ENCODE results near the gene GJC3. TPM values are rescaled to one million over a fixed set of nuclear protein-coding genes. Genes with fewer than 3 reads are reported as not detected.
"Not testable (repeated sequence)": the region's sequence is repeated elsewhere in the genome, so short reads cannot be mapped to it uniquely, and the experiment has no call there.

The GJC3 gene
- total and polyA plus RNA-seq, 2 experiments from 2014 or later = not detected

DNA sequence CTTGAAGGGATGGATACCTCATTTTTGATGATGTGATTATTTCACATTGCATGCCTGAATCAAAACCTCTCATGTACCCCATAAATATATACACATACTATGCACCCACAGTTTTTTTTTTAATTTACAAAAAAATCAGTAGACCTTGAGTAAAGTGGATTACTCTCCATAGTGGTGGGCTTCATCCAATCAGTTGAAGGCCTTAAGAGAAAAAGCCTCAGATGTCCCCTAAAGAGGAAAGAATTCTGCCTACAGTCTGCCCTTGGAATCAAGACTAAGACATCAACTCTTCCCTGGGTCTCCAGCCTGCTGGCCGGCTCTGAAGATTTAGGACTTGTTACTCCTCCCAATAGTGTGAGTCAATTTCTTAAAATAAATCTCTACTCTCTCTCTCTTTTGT lies 45.3 kb upstream of the GJC3 start:
- H3K4me3 ChIP-seq = no peak overlapping the region
- H3K27me3 ChIP-seq = no peaks in the 10 kb centered on the region

DNA sequence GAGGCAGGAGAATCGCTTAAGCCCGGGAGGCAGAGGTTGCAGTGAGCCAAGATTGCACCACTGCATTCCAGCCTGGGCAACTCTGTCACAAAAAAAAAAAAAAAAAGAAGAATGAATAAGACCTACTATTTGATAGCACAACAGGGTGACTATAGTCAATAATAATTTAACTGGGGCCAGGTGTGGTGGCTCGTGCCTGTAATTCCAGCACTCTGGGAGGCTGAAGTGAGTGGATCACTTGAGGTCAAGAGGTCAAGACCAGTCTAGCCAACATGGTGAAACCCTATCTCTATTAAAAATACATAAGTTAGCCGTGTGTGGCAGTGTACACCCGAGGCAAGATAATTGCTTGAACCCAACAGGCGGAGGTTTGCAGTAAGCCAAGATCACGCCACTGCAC lies 44.4 kb upstream of the GJC3 start:
- not testable (repeated sequence) for H3K4me2 ChIP-seq; DNase-seq (ENCODE audit: low spot score); H4K20me1 ChIP-seq (ENCODE audit: insufficient read depth, poor library complexity, severe bottlenecking); H3K27me3 ChIP-seq; H3K4me1 ChIP-seq (ENCODE audit: insufficient read depth); H3K36me3 ChIP-seq (replicated peaks; ENCODE audit: insufficient read depth, low read depth); H3K9me2 ChIP-seq (replicated peaks; ENCODE audit: insufficient read depth); H3K79me2 ChIP-seq; H3K4me3 ChIP-seq; H3K27ac ChIP-seq; H3K9me3 ChIP-seq (ENCODE audit: low read depth); H2AFZ ChIP-seq
- 79% methylated on average over 7 of the region's 7 CpGs for WGBS (ENCODE audit: low lambda C conversion rate, missing lambda C conversion rate)

More for the DNA sequence above, 45.3 kb upstream of the GJC3 start:
- WGBS (ENCODE audit: low lambda C conversion rate, missing lambda C conversion rate) = 85% methylated on average over 1 of the region's 1 CpG
- TF ChIP-seq, protein P1, sequence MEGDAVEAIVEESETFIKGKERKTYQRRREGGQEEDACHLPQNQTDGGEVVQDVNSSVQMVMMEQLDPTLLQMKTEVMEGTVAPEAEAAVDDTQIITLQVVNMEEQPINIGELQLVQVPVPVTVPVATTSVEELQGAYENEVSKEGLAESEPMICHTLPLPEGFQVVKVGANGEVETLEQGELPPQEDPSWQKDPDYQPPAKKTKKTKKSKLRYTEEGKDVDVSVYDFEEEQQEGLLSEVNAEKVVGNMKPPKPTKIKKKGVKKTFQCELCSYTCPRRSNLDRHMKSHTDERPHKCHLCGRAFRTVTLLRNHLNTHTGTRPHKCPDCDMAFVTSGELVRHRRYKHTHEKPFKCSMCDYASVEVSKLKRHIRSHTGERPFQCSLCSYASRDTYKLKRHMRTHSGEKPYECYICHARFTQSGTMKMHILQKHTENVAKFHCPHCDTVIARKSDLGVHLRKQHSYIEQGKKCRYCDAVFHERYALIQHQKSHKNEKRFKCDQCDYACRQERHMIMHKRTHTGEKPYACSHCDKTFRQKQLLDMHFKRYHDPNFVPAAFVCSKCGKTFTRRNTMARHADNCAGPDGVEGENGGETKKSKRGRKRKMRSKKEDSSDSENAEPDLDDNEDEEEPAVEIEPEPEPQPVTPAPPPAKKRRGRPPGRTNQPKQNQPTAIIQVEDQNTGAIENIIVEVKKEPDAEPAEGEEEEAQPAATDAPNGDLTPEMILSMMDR (IDR thresholded peaks at IDR 0.05; ENCODE audit: poor library complexity) = no peak
- TF ChIP-seq EZH2 (IDR thresholded peaks at IDR 0.05; ENCODE audit: borderline replicate concordance) = no peak
- no peak for TF ChIP-seq EZH2phosphoT487 (IDR thresholded peaks at IDR 0.05; ENCODE audit: low read depth, severe bottlenecking, unreplicated experiment)
- Histone ChIP-seq H3K36me3 (replicated peaks; ENCODE audit: insufficient read depth, low read depth) (no peaks in the 10 kb centered on the region), H4K20me1 (ENCODE audit: insufficient read depth, poor library complexity, severe bottlenecking) (no peaks in the 10 kb centered on the region), H3K9me2 (replicated peaks; ENCODE audit: insufficient read depth) (no peaks in the 10 kb centered on the region), H3K4me2 (no peak overlapping the region), H3K79me2 (no peaks in the 10 kb centered on the region), H2AFZ (no peak overlapping the region), H3K27ac (no peak overlapping the region), H3K9me3 (ENCODE audit: low read depth) (no peaks in the 10 kb centered on the region), H3K4me1 (ENCODE audit: insufficient read depth) (no peaks in the 10 kb centered on the region)
- no peak for DNase-seq (ENCODE audit: low spot score)

DNA sequence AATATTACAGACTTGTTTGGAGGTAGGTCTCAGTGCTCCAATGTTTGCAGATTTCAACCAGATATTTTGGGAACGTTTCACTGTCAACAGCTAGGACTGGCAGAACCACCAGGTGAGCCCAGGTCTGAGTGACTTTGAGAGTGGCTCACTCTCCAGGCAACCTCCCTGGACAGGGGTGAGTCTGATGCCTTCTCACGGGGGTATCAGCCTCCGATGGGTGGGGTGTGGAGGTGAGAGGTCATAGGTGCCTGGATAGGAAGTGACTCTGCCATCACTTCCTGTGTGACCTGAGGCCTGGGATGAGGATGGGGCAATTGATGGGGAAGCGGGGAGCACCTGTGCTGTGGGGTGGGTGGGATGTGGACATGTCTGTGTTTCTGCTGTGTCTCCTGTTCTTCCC lies 41.8 kb upstream of the GJC3 start:
- Histone ChIP-seq H2AFZ (no peak overlapping the region), H4K20me1 (ENCODE audit: insufficient read depth, poor library complexity, severe bottlenecking) (no peaks in the 10 kb centered on the region), H3K27me3 (no peaks in the 10 kb centered on the region), H3K4me3 (no peak overlapping the region), H3K27ac (no peak overlapping the region), H3K79me2 (no peaks in the 10 kb centered on the region), H3K36me3 (replicated peaks; ENCODE audit: insufficient read depth, low read depth) (no peaks in the 10 kb centered on the region), H3K4me2 (no peak overlapping the region), H3K9me3 (ENCODE audit: low read depth) (no peaks in the 10 kb centered on the region), H3K9me2 (replicated peaks; ENCODE audit: insufficient read depth) (no peaks in the 10 kb centered on the region), H3K4me1 (ENCODE audit: insufficient read depth) (no peaks in the 10 kb centered on the region)
- TF ChIP-seq, protein P1 (IDR thresholded peaks at IDR 0.05; ENCODE audit: poor library complexity) = no peak
- no peak for TF ChIP-seq EZH2 (IDR thresholded peaks at IDR 0.05; ENCODE audit: borderline replicate concordance)
- no peak for TF ChIP-seq EZH2phosphoT487 (IDR thresholded peaks at IDR 0.05; ENCODE audit: low read depth, severe bottlenecking, unreplicated experiment)
- DNase-seq (ENCODE audit: low spot score) = no peak
- WGBS (ENCODE audit: low lambda C conversion rate, missing lambda C conversion rate) = 76% methylated on average over 4 of the region's 4 CpGs

DNA sequence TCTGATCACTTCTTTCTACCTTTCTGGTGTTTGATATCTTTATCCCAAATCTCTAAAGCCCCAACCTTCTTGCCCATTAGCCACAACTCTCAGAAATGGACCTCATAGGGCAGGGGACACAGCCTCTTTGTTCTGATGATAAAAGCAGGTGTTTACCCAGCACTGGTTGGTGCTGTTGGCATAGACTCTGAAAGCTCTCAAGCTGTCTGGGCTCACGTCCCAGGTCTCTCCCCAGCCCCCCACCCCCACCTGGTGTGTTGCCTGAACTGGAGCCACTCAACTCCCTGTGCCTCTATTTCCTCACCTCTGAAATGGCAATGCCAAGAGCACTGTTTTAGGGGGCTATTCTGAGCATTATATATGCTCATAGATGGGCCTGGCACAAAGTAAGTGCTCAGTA lies 40.4 kb upstream of the GJC3 start:
- not testable (repeated sequence) for H4K20me1 ChIP-seq (ENCODE audit: insufficient read depth, poor library complexity, severe bottlenecking)

DNA sequence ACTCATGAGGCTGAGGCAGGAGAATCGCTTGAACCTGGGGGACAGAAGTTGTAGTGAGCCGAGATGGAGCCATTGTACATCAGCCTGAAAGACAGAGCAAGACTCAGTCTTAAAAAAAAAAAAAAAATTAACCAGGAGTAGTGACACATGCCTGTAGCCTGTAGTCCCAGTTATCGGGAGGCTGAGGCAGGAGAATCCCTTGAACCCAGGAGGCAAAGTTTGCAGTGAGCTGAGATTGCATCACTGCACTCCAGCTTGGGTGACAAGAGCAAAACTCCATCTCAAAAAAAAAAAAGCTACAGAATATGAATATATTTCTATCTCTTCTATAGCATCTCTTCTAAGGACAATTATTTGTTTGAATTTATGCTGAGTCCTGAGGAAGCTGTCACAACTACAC lies 39.9 kb upstream of the GJC3 start:
- H3K9me3 ChIP-seq (ENCODE audit: low read depth) = no peaks in the 10 kb centered on the region
- TF ChIP-seq EZH2phosphoT487 (IDR thresholded peaks at IDR 0.05; ENCODE audit: low read depth, severe bottlenecking, unreplicated experiment) (no peak), EZH2 (IDR thresholded peaks at IDR 0.05; ENCODE audit: borderline replicate concordance) (no peak)
- TF ChIP-seq, protein P1 (IDR thresholded peaks at IDR 0.05; ENCODE audit: poor library complexity) = no peak
- no peak overlapping the region for H3K4me2 ChIP-seq

More for the DNA sequence above, 40.4 kb upstream of the GJC3 start:
- not testable (repeated sequence) for H3K27ac ChIP-seq; H3K4me3 ChIP-seq; DNase-seq (ENCODE audit: low spot score); H3K9me2 ChIP-seq (replicated peaks; ENCODE audit: insufficient read depth); H3K36me3 ChIP-seq (replicated peaks; ENCODE audit: insufficient read depth, low read depth); H2AFZ ChIP-seq; H3K4me1 ChIP-seq (ENCODE audit: insufficient read depth); H3K9me3 ChIP-seq (ENCODE audit: low read depth); H3K79me2 ChIP-seq; H3K27me3 ChIP-seq; H3K4me2 ChIP-seq
- 20% methylated on average over 1 of the region's 1 CpG for WGBS (ENCODE audit: low lambda C conversion rate, missing lambda C conversion rate)

More for the DNA sequence above, 39.9 kb upstream of the GJC3 start:
- H3K36me3 ChIP-seq (replicated peaks; ENCODE audit: insufficient read depth, low read depth) = no peaks in the 10 kb centered on the region
- 86% methylated on average over 3 of the region's 3 CpGs for WGBS (ENCODE audit: low lambda C conversion rate, missing lambda C conversion rate)
- H3K4me1 ChIP-seq (ENCODE audit: insufficient read depth) = no peaks in the 10 kb centered on the region
- no peaks in the 10 kb centered on the region for H3K9me2 ChIP-seq (replicated peaks; ENCODE audit: insufficient read depth)
- H2AFZ ChIP-seq = no peak overlapping the region
- no peaks in the 10 kb centered on the region for H3K79me2 ChIP-seq
- H3K27me3 ChIP-seq = peaks cover 9% of the 10 kb centered on the region
- no peaks in the 10 kb centered on the region for H4K20me1 ChIP-seq (ENCODE audit: insufficient read depth, poor library complexity, severe bottlenecking)
- no peak overlapping the region for H3K27ac ChIP-seq
- no peak overlapping the region for H3K4me3 ChIP-seq
- DNase-seq (ENCODE audit: low spot score) = no peak

Data from hepatocyte (in vitro differentiated cells).